ENCODE measurements around the gene AGAP1.

- no peak for TF ChIP-seq USF2 (IDR thresholded peaks at IDR 0.05)
- no peak for TF ChIP-seq CTCF (IDR thresholded peaks at IDR 0.05)
- no peak for TF ChIP-seq ELK1 (IDR thresholded peaks at IDR 0.05; ENCODE audit: low read depth, low read length)
- TF ChIP-seq JUN (IDR thresholded peaks at IDR 0.05) = no peak
- TF ChIP-seq SREBF2 (IDR thresholded peaks at IDR 0.05) = no peak
- TF ChIP-seq MAX (IDR thresholded peaks at IDR 0.05) = no peak
- TF ChIP-seq RNF2 (IDR thresholded peaks at IDR 0.05; ENCODE audit: borderline replicate concordance, low read depth) = no peak
- no peak for TF ChIP-seq EP300 (IDR thresholded peaks at IDR 0.05)
- TF ChIP-seq ESRRA (IDR thresholded peaks at IDR 0.05; ENCODE audit: borderline replicate concordance, low read length) = no peak
- TF ChIP-seq CHD2 (IDR thresholded peaks at IDR 0.05; ENCODE audit: low read length, partially characterized antibody) = no peak
- TF ChIP-seq BCL3 (IDR thresholded peaks at IDR 0.05) = no peak
- no peak for TF ChIP-seq NR3C1 (IDR thresholded peaks at IDR 0.05)
Measured at GRCh38 chr2:235926229-235926628, 432.4 kb downstream of the AGAP1 start.

Data from A549 (cell line).